HG03135 (cell line): ENCODE data around the gene AMPD2.
A peak's percentile ranks its signal among the peaks of the same experiment; 100 is the strongest.
"Not testable (repeated sequence)": the region's sequence is repeated elsewhere in the genome, so short reads cannot be mapped to it uniquely, and the experiment has no call there.

Experiments
- ATAC-seq: cut with Tn5 transposase; IDR thresholded peaks from one replicate; pipeline ENCODE4 v1.9.1; 2021; ENCODE audit warnings: mild to moderate bottlenecking, moderate library complexity; ENCODE audit not compliant: unreplicated experiment

Gene AMPD2

GRCh38 chr1:109649491-109649914, 29.9 kb downstream of the AMPD2 start:
- ATAC-seq = no peak

GRCh38 chr1:109650609-109651008, 31.0 kb downstream of the AMPD2 start:
- ATAC-seq = no peak

- ATAC-seq = no peak
Observed at GRCh38 chr1:109652402-109652801, 32.8 kb downstream of the AMPD2 start.

- no peak for ATAC-seq
Observed at GRCh38 chr1:109653306-109653705, 33.7 kb downstream of the AMPD2 start.

GRCh38 chr1:109654519-109654918, 34.9 kb downstream of the AMPD2 start:
- ATAC-seq = no peak

GRCh38 chr1:109655615-109656519, 36.2 kb downstream of the AMPD2 start, which contains the start of gene GSTM4:
Gene GSTM4 (plus strand): TSS chr1:109656099. CDS start chr1:109656390, 291 bp downstream.
- peak; percentile 84 for ATAC-seq

- ATAC-seq = no peak
Observed at GRCh38 chr1:109657395-109657794, 37.8 kb downstream of the AMPD2 start.

- ATAC-seq = no peak
Observed at GRCh38 chr1:109657970-109658369, 38.3 kb downstream of the AMPD2 start.

- ATAC-seq = no peak
Observed at GRCh38 chr1:109658533-109659042, 39.0 kb downstream of the AMPD2 start.

GRCh38 chr1:109659145-109659544, 39.5 kb downstream of the AMPD2 start:
- no peak for ATAC-seq

- no peak for ATAC-seq
Observed at GRCh38 chr1:109659997-109660690, 40.5 kb downstream of the AMPD2 start.

- not testable (repeated sequence) for ATAC-seq
Observed at GRCh38 chr1:109660691-109661026, 41.0 kb downstream of the AMPD2 start.

GRCh38 chr1:109661391-109661790, 41.8 kb downstream of the AMPD2 start:
- ATAC-seq = no peak

- ATAC-seq = no peak
Observed at GRCh38 chr1:109664671-109665070, 45.0 kb downstream of the AMPD2 start.

GRCh38 chr1:109667452-109668122, 48.0 kb downstream of the AMPD2 start, which contains the start of gene GSTM2:
Gene GSTM2 (plus strand): TSS chr1:109668057. CDS start chr1:109668116, 59 bp downstream.
- peak; percentile 85 for ATAC-seq

- ATAC-seq = peak; percentile 43
Observed at GRCh38 chr1:109668123-109668775, 48.6 kb downstream of the AMPD2 start.

- ATAC-seq = no peak
Observed at GRCh38 chr1:109669246-109669948, 49.8 kb downstream of the AMPD2 start.

GRCh38 chr1:109669949-109670302, 50.3 kb downstream of the AMPD2 start:
- not testable (repeated sequence) for ATAC-seq

GRCh38 chr1:109671067-109671466, 51.4 kb downstream of the AMPD2 start:
- ATAC-seq = no peak

- not testable (repeated sequence) for ATAC-seq
Observed at GRCh38 chr1:109673861-109674260, 54.2 kb downstream of the AMPD2 start.
